ENCODE measurements around the gene CCDC159.

The CCDC159 gene

DNA sequence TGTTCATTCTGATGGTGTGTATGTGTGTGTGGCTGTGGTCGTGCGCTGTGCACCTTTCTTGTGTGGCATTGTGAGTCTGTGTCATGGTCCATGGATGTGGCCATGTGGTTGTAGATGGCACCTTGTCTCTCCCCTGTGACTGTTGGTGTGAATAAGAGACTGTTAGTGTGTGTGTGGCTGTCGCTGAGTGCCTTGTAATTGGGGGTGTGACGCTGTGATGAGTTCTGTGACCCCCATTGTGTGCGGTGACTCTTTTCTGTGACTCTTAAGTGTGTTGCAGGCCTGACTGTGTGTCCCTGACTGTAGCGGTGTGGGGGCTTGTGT is 9.7 kb downstream of the CCDC159 start:
- no peak overlapping the region for H2BK5ac ChIP-seq (ENCODE audit: low read depth, low read length, poor library complexity)
- no peak overlapping the region for H4K8ac ChIP-seq (ENCODE audit: low read depth, low read length)
- H3K4me1 ChIP-seq (ENCODE audit: control insufficient read depth in 1 of 2, insufficient read depth in 2 of 2, low read length in 2 of 2) = peaks cover 0 to 7% of the 10 kb centered on the region in 2 experiments
- H2AK5ac ChIP-seq (ENCODE audit: low read length) = no peak overlapping the region
- H3K14ac ChIP-seq (ENCODE audit: low read length) = no peak overlapping the region
- no peak overlapping the region for H3K23ac ChIP-seq (ENCODE audit: low read length)
- no peak overlapping the region for H4K91ac ChIP-seq (ENCODE audit: low read depth, low read length)
- H3K9ac ChIP-seq (ENCODE audit: low read length) = no peak overlapping the region
- H3K18ac ChIP-seq (ENCODE audit: low read length) = no peak overlapping the region
- H3K79me1 ChIP-seq (ENCODE audit: low read length) = no peaks in the 10 kb centered on the region
- H3K4ac ChIP-seq (ENCODE audit: low read depth, low read length) = no peak overlapping the region
- no peak overlapping the region for H2BK12ac ChIP-seq (ENCODE audit: low read length)
- no peaks in the 10 kb centered on the region for H3K27me3 ChIP-seq (ENCODE audit: insufficient read depth, low read length)
- H4K12ac ChIP-seq (ENCODE audit: low read depth, low read length) = no peak overlapping the region
- peak overlapping the region; percentile 43 for H3K4me3 ChIP-seq (ENCODE audit: low read depth, low read length)
- no peak overlapping the region for H2AFZ ChIP-seq (ENCODE audit: insufficient read depth, low read length, poor library complexity)
- no peak overlapping the region for H2BK120ac ChIP-seq (ENCODE audit: insufficient read depth, low read length, poor library complexity)
- no peak for DNase-seq
- H3K27ac ChIP-seq (ENCODE audit: low read depth, low read length) = no peak overlapping the region
- H3K36me3 ChIP-seq (ENCODE audit: control insufficient read depth in 1 of 2, insufficient read depth in 2 of 2, low read length in 2 of 2) = no peaks in the 10 kb centered on the region
- peaks cover 3% of the 10 kb centered on the region for H3K9me3 ChIP-seq (ENCODE audit: insufficient read depth, low read depth, low read length)
- H3K4me2 ChIP-seq (ENCODE audit: low read length) = peak overlapping the region; percentile 18
- no CpG with 5 or more reads among the region's 6 CpGs for WGBS (ENCODE audit: extremely low coverage, insufficient coverage, insufficient read length)
- H3K79me2 ChIP-seq (ENCODE audit: control insufficient read depth, insufficient read depth, low read length, poor library complexity) = no peaks in the 10 kb centered on the region

DNA sequence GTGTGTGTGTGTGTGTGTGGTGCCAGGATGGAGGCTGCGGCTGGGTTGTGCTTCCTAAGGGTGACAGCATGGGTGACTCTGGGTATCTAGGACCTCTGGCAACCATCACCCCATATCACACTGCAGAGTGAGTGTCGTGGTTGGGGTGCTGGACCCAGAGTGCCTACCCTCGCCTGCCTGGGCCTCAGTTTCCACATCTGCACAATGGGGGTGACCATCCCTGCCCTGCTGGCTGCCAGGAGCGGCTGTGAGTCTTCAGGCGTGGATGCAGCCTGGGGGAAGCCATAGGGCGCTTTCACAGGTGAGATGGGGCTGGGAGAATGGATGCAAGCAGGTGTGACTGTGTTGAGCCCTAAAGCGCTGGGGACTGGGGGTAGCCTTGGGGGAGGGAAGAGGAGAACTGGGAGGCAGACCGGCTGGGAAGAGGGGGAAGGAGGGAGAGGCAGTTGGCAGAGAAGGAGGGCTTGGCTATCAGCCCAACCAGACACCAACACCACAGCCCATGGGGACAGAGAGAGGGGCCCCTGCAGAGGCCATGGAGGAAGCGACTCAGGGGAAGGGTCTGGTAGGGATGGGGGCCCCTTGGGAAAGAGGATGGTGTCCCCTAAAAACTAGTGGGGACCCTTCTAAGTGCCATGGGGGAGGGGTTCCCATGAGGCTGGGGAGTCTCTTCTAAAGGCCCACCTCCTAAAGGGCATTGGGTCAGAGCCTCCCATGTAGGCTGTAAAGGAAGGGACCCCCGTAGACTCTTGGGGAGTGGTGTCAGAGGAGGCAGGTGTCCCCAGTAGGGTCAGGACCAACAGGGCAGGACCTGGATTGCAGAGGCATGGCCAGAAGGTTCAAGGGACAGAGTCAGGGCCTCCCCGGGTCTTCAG is 10.6 kb downstream of the CCDC159 start:
- Histone ChIP-seq H3K14ac (ENCODE audit: low read length) (no peak overlapping the region), H3K4me1 (ENCODE audit: control insufficient read depth in 1 of 2, insufficient read depth in 2 of 2, low read length in 2 of 2) (peaks cover 0 to 10% of the 10 kb centered on the region in 2 experiments), H4K12ac (ENCODE audit: low read depth, low read length) (no peak overlapping the region), H3K4me2 (ENCODE audit: low read length) (no peak overlapping the region), H3K79me2 (ENCODE audit: control insufficient read depth, insufficient read depth, low read length, poor library complexity) (no peaks in the 10 kb centered on the region), H2BK12ac (ENCODE audit: low read length) (no peak overlapping the region), H3K9me3 (ENCODE audit: insufficient read depth, low read depth, low read length) (peaks cover 5% of the 10 kb centered on the region), H3K27me3 (ENCODE audit: insufficient read depth, low read length) (no peaks in the 10 kb centered on the region), H4K8ac (ENCODE audit: low read depth, low read length) (no peak overlapping the region), H3K4ac (ENCODE audit: low read depth, low read length) (no peak overlapping the region), H3K79me1 (ENCODE audit: low read length) (no peaks in the 10 kb centered on the region), H3K4me3 (ENCODE audit: low read depth, low read length) (peak overlapping the region; percentile 3), H2BK5ac (ENCODE audit: low read depth, low read length, poor library complexity) (no peak overlapping the region), H2BK120ac (ENCODE audit: insufficient read depth, low read length, poor library complexity) (no peak overlapping the region), H3K23ac (ENCODE audit: low read length) (no peak overlapping the region), H3K9ac (ENCODE audit: low read length) (no peak overlapping the region), H3K27ac (ENCODE audit: low read depth, low read length) (no peak overlapping the region), H2AFZ (ENCODE audit: insufficient read depth, low read length, poor library complexity) (no peak overlapping the region), H2AK5ac (ENCODE audit: low read length) (no peak overlapping the region), H3K18ac (ENCODE audit: low read length) (no peak overlapping the region), H3K36me3 (ENCODE audit: control insufficient read depth in 1 of 2, insufficient read depth in 2 of 2, low read length in 2 of 2) (no peaks in the 10 kb centered on the region), H4K91ac (ENCODE audit: low read depth, low read length) (no peak overlapping the region)
- no peak for DNase-seq
- no CpG with 5 or more reads among the region's 11 CpGs for WGBS (ENCODE audit: extremely low coverage, insufficient coverage, insufficient read length)

DNA sequence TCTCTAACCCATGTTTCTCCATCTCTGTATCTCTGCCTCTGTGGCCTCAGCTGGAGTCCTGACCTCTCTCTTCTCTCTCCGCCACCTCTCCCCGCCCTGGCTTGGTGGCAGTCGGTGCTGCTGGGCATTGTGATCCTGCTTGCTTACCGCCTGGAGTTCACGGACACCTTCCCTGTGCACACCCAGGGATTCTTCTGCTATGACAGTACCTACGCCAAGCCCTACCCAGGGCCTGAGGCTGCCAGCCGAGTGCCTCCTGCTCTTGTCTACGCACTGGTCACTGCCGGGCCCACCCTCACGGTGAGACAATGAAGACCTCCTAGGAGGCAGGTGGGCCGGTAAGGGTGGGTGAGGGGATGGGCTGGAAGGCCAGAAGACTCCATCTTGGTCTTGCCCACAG is 13.1 kb downstream of the CCDC159 start:
- Histone ChIP-seq H3K79me2 (ENCODE audit: control insufficient read depth, insufficient read depth, low read length, poor library complexity) (no peaks in the 10 kb centered on the region), H3K14ac (ENCODE audit: low read length) (no peak overlapping the region), H2BK5ac (ENCODE audit: low read depth, low read length, poor library complexity) (no peak overlapping the region), H3K4me2 (ENCODE audit: low read length) (no peak overlapping the region), H3K18ac (ENCODE audit: low read length) (no peak overlapping the region), H2AK5ac (ENCODE audit: low read length) (no peak overlapping the region), H2BK120ac (ENCODE audit: insufficient read depth, low read length, poor library complexity) (no peak overlapping the region), H4K12ac (ENCODE audit: low read depth, low read length) (no peak overlapping the region), H3K9ac (ENCODE audit: low read length) (no peak overlapping the region), H3K23ac (ENCODE audit: low read length) (no peak overlapping the region), H3K36me3 (ENCODE audit: control insufficient read depth in 1 of 2, insufficient read depth in 2 of 2, low read length in 2 of 2) (no peaks in the 10 kb centered on the region), H2BK12ac (ENCODE audit: low read length) (no peak overlapping the region), H3K4ac (ENCODE audit: low read depth, low read length) (no peak overlapping the region), H4K8ac (ENCODE audit: low read depth, low read length) (no peak overlapping the region), H3K9me3 (ENCODE audit: insufficient read depth, low read depth, low read length) (peaks cover 5% of the 10 kb centered on the region), H3K27me3 (ENCODE audit: insufficient read depth, low read length) (no peaks in the 10 kb centered on the region), H4K91ac (ENCODE audit: low read depth, low read length) (no peak overlapping the region), H3K27ac (ENCODE audit: low read depth, low read length) (no peak overlapping the region), H3K79me1 (ENCODE audit: low read length) (no peaks in the 10 kb centered on the region), H2AFZ (ENCODE audit: insufficient read depth, low read length, poor library complexity) (no peak overlapping the region), H3K4me3 (ENCODE audit: low read depth, low read length) (no peak overlapping the region), H3K4me1 (ENCODE audit: control insufficient read depth in 1 of 2, insufficient read depth in 2 of 2, low read length in 2 of 2) (peaks cover 0 to 10% of the 10 kb centered on the region in 2 experiments)
- no peak for DNase-seq
- no CpG with 5 or more reads among the region's 11 CpGs for WGBS (ENCODE audit: extremely low coverage, insufficient coverage, insufficient read length)

DNA sequence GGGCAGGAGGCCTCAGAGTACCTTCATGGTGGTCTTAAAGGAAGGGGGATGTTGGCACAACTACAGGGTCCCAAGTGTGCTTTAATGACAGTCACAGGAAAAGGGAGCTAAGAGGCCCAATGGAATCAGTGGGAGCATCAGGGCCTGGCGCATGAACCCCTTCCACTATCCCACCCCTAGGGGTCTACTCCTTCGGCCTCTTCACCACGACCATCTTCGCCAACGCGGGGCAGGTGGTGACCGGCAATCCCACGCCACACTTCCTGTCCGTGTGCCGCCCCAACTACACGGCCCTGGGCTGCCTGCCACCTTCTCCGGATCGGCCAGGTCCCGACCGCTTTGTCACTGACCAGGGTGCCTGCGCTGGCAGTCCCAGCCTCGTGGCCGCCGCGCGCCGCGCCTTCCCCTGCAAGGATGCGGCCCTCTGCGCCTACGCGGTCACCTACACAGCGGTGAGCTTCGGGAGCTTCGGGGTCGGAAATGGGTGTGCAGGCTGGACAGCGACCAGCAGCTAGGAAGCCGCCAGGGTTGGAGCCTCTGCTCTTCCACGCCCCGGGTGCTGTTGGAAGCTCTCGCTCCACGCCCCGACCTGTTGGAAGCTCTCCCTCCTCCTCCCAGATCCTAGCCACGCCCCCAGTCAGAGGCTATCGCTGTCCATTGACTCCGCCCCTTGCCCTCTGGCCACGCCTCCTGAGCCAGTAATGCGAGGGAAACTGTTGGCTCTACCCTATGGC is 14.9 kb downstream of the CCDC159 start:
- no peak overlapping the region for H2BK120ac ChIP-seq (ENCODE audit: insufficient read depth, low read length, poor library complexity)
- H3K18ac ChIP-seq (ENCODE audit: low read length) = no peak overlapping the region
- no peak overlapping the region for H2AFZ ChIP-seq (ENCODE audit: insufficient read depth, low read length, poor library complexity)
- no peak overlapping the region for H3K14ac ChIP-seq (ENCODE audit: low read length)
- H4K12ac ChIP-seq (ENCODE audit: low read depth, low read length) = no peak overlapping the region
- no peaks in the 10 kb centered on the region for H3K27me3 ChIP-seq (ENCODE audit: insufficient read depth, low read length)
- no peak overlapping the region for H2AK5ac ChIP-seq (ENCODE audit: low read length)
- no peak overlapping the region for H2BK5ac ChIP-seq (ENCODE audit: low read depth, low read length, poor library complexity)
- no peaks in the 10 kb centered on the region for H3K79me2 ChIP-seq (ENCODE audit: control insufficient read depth, insufficient read depth, low read length, poor library complexity)
- peak; percentile 84 to 88 for DNase-seq
- no peaks in the 10 kb centered on the region for H3K79me1 ChIP-seq (ENCODE audit: low read length)
- no peak overlapping the region for H3K4ac ChIP-seq (ENCODE audit: low read depth, low read length)
- peak overlapping the region; percentile 24 for H3K4me2 ChIP-seq (ENCODE audit: low read length)
- H3K4me1 ChIP-seq (ENCODE audit: control insufficient read depth in 1 of 2, insufficient read depth in 2 of 2, low read length in 2 of 2) = peaks cover 0 to 4% of the 10 kb centered on the region in 2 experiments
- no peaks in the 10 kb centered on the region for H3K36me3 ChIP-seq (ENCODE audit: control insufficient read depth in 1 of 2, insufficient read depth in 2 of 2, low read length in 2 of 2)
- peaks cover 5% of the 10 kb centered on the region for H3K9me3 ChIP-seq (ENCODE audit: insufficient read depth, low read depth, low read length)
- no peak overlapping the region for H3K23ac ChIP-seq (ENCODE audit: low read length)
- no peak overlapping the region for H3K9ac ChIP-seq (ENCODE audit: low read length)
- no peak overlapping the region for H4K8ac ChIP-seq (ENCODE audit: low read depth, low read length)
- peak overlapping the region; percentile 42 for H3K4me3 ChIP-seq (ENCODE audit: low read depth, low read length)
- no peak overlapping the region for H3K27ac ChIP-seq (ENCODE audit: low read depth, low read length)
- H4K91ac ChIP-seq (ENCODE audit: low read depth, low read length) = no peak overlapping the region
- H2BK12ac ChIP-seq (ENCODE audit: low read length) = no peak overlapping the region
- WGBS (ENCODE audit: extremely low coverage, insufficient coverage, insufficient read length) = no CpG with 5 or more reads among the region's 43 CpGs

Data from trophoblast cell (in vitro differentiated cells and primary cell).